ENCODE results near the gene JAKMIP1. TPM values are rescaled to one million over a fixed set of nuclear protein-coding genes. Genes with fewer than 3 reads are reported as not detected.

Gene JAKMIP1
- total and polyA plus RNA-seq, 9 donors: 0.33 to 1.00 (median 0.56) TPM; not detected in 1

- intact Hi-C loops (cut with DNase I): no loop called here
- no peak for DNase-seq
- TF ChIP-seq CTCF (IDR thresholded peaks at IDR 0.05) (no peak), EP300 (IDR thresholded peaks at IDR 0.05) (no peak), POLR2A (IDR thresholded peaks at IDR 0.05) (no peak)
- WGBS, 3 donors: 93 to 94% (median 94%) methylated on average over 16 of the region's 16 CpGs
- no peak overlapping the region for H3K4me3 ChIP-seq
- H3K4me1 ChIP-seq (ENCODE audit: insufficient read depth): peaks cover 4% of the 10 kb centered on the region
- no peaks in the 10 kb centered on the region for H3K27me3 ChIP-seq
- no peaks in the 10 kb centered on the region for H3K36me3 ChIP-seq
- no peaks in the 10 kb centered on the region for H3K9me3 ChIP-seq
- no peak overlapping the region for H3K27ac ChIP-seq
These were observed 164.6 kb downstream of the JAKMIP1 start for GRCh38 chr4:6035786-6036185.

DNA sequence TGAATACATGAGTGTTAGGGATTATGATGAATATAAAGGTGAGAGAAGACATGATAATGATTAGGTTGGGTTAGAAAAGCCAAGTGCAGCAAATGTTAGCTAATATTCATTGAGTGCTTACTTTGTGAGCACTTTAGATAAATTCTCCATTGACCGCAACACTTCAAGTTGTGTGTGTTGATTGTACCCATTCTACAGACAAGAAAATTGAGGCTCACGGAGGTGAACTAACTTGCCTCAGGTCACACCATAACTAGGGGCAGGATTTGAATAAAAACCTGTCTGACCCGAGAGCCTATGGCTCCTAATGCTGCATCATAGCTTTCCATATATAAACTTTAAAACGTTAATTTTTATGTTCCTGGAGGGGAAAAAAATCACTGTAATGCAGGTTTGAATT, 167.0 kb downstream of the JAKMIP1 start:
- Histone ChIP-seq H3K27ac (no peak overlapping the region), H3K4me1 (ENCODE audit: insufficient read depth) (peaks cover 4% of the 10 kb centered on the region), H3K4me3 (no peak overlapping the region), H3K9me3 (no peaks in the 10 kb centered on the region), H3K36me3 (no peaks in the 10 kb centered on the region), H3K27me3 (no peaks in the 10 kb centered on the region)
- WGBS, 3 donors: 59 to 80% (median 75%) methylated on average over 4 of the region's 4 CpGs
- no peak for DNase-seq
- intact Hi-C loops (cut with DNase I): no loop called here
- TF ChIP-seq POLR2A (IDR thresholded peaks at IDR 0.05) (no peak), EP300 (IDR thresholded peaks at IDR 0.05) (no peak), CTCF (IDR thresholded peaks at IDR 0.05) (no peak)

- H3K27ac ChIP-seq: no peak overlapping the region
- DNase-seq: no peak
- no peaks in the 10 kb centered on the region for H3K36me3 ChIP-seq
- no peak overlapping the region for H3K4me3 ChIP-seq
- TF ChIP-seq EP300 (IDR thresholded peaks at IDR 0.05) (no peak), CTCF (IDR thresholded peaks at IDR 0.05) (no peak), POLR2A (IDR thresholded peaks at IDR 0.05) (no peak)
- intact Hi-C loops (cut with DNase I): no loop called here
- no peaks in the 10 kb centered on the region for H3K9me3 ChIP-seq
- peaks cover 4% of the 10 kb centered on the region for H3K4me1 ChIP-seq (ENCODE audit: insufficient read depth)
- no peaks in the 10 kb centered on the region for H3K27me3 ChIP-seq
- 58 to 74% (median 71%) methylated on average over 11 of the region's 11 CpGs for WGBS, 3 donors
These were observed 167.8 kb downstream of the JAKMIP1 start for GRCh38 chr4:6032249-6033244.

- no peak for DNase-seq
- H3K4me1 ChIP-seq (ENCODE audit: insufficient read depth): peaks cover 4% of the 10 kb centered on the region
- WGBS, 3 donors: 18 to 23% (median 23%) methylated on average over 5 of the region's 5 CpGs
- no peak overlapping the region for H3K4me3 ChIP-seq
- no peaks in the 10 kb centered on the region for H3K36me3 ChIP-seq
- H3K27ac ChIP-seq: no peak overlapping the region
- no peaks in the 10 kb centered on the region for H3K27me3 ChIP-seq
- no peak for TF ChIP-seq EP300 (IDR thresholded peaks at IDR 0.05)
- no peak for TF ChIP-seq CTCF (IDR thresholded peaks at IDR 0.05)
- TF ChIP-seq POLR2A (IDR thresholded peaks at IDR 0.05): no peak
- no peaks in the 10 kb centered on the region for H3K9me3 ChIP-seq
- intact Hi-C loops (cut with DNase I): no loop called here
These were observed 168.5 kb downstream of the JAKMIP1 start for GRCh38 chr4:6031846-6032245.
